GM12878 (cell line): Measurements from ENCODE around the gene MTR. TPM values are rescaled to one million over a fixed set of nuclear protein-coding genes. Genes with fewer than 3 reads are reported as not detected.
A peak's percentile ranks its signal among the peaks of the same experiment; 100 is the strongest.

Experiments
- ATAC-seq: fragments of 200-7000 bp; cut with Tn5 transposase; 3 replicates; pipeline ENCODE4 v1.9.1; 2020; ENCODE audit warnings: mild to moderate bottlenecking, moderate library complexity
- BruUV-seq: library from RNA; stranded (reverse); fragments of 400-500 nt; replicated peaks from 2 replicates; lab custom pipeline; 2021; lab: Mats Ljungman, UMichigan
- CTCF ChIA-PET: fragments of 300-600 bp; sonication (Branson Sonifier 250); formaldehyde crosslinking; extraction: SDS; loops from one replicate; lab custom pipeline; 2021; ENCODE audit warnings: inconsistent platforms; lab: Yijun Ruan, JAX
- POLR2A ChIA-PET: fragments of 350-600 bp; formaldehyde crosslinking; extraction: SDS; loops from one replicate; lab custom pipeline; 2021; ENCODE audit warnings: inconsistent platforms; lab: Charles Lee
- RAD21 ChIA-PET: fragments of 300-600 bp; sonication (Branson Sonifier 250); formaldehyde crosslinking; loops from one replicate; lab custom pipeline; 2023; ENCODE audit warnings: antibody characterized with exemption; ENCODE audit not compliant: unreplicated experiment; lab: Charles Lee
- SMC1A ChIA-PET: fragments of 300-600 bp; sonication (Branson Sonifier 250); formaldehyde crosslinking; loops from one replicate; lab custom pipeline; 2023; ENCODE audit not compliant: unreplicated experiment, uncharacterized antibody; lab: Charles Lee
- DNase-seq: peaks from one replicate; pipeline ENCODE4 v3.0.0-alpha.2; 2011; ENCODE audit warnings: low read depth, low spot score
- FAIRE-seq: peaks from 3 replicates; lab custom pipeline; 2011; peaks lifted over from hg19 to GRCh38; lab: Jason Lieb, UNC
- H2AFZ ChIP-seq: 2 replicates; pipeline ENCODE4 v1.6.0; 2011; ENCODE audit warnings: low read depth, low read length, control low read depth; ENCODE audit not compliant: control insufficient read depth
- H3K27ac ChIP-seq: 2 replicates; pipeline ENCODE4 v1.5.1; 2011; ENCODE audit warnings: control low read depth; ENCODE audit not compliant: control insufficient read depth, insufficient read depth
- H3K27me3 ChIP-seq, 2 experiments: replicated peaks in 1 of 2; 2 replicates each; pipeline versions ENCODE4 v1.6.0 to v1.6.1; 2011; ENCODE audit warnings: low read length in 1 of 2; ENCODE audit not compliant: control insufficient read depth in 2 of 2, insufficient read depth in 2 of 2
- H3K36me3 ChIP-seq, 2 experiments: 2 replicates each; pipeline ENCODE4 v1.5.1; 2011; ENCODE audit warnings: low read length in 1 of 2; ENCODE audit not compliant: control insufficient read depth in 2 of 2, insufficient read depth in 2 of 2
- H3K4me1 ChIP-seq: 2 replicates; pipeline ENCODE4 v1.6.1; 2011; ENCODE audit warnings: mild to moderate bottlenecking, low read length, moderate library complexity, mixed read lengths; ENCODE audit not compliant: control insufficient read depth, insufficient read depth
- H3K4me2 ChIP-seq: 2 replicates; pipeline ENCODE4 v1.6.0; 2011; ENCODE audit warnings: control low read depth; ENCODE audit not compliant: control insufficient read depth, insufficient read depth
- H3K4me3 ChIP-seq: fragments of 200-600 bp; sonication (generic); 2 replicates; pipeline ENCODE4 v1.5.1; 2016
- H3K79me2 ChIP-seq: 2 replicates; pipeline ENCODE4 v1.6.0; 2011; ENCODE audit warnings: low read length; ENCODE audit not compliant: control insufficient read depth, insufficient read depth
- H3K9ac ChIP-seq: 2 replicates; pipeline ENCODE4 v1.8.0; 2011; ENCODE audit warnings: low read length, control low read depth, mixed read lengths; ENCODE audit not compliant: control insufficient read depth, insufficient read depth
- H3K9me3 ChIP-seq: replicated peaks from 3 replicates; pipeline ENCODE4 v1.5.1; 2011; ENCODE audit warnings: mild to moderate bottlenecking, low read length; ENCODE audit not compliant: control insufficient read depth, insufficient read depth
- H4K20me1 ChIP-seq: 2 replicates; pipeline ENCODE4 v1.6.0; 2011; ENCODE audit not compliant: control insufficient read depth, insufficient read depth
- BCL11A ChIP-seq: IDR thresholded peaks from 2 replicates; pipeline ENCODE4 v1.6.1; 2011; ENCODE audit warnings: low read depth, low read length
- CREB1 ChIP-seq: IDR thresholded peaks from 2 replicates; pipeline ENCODE4 v1.6.1; 2012; ENCODE audit warnings: low read depth, mild to moderate bottlenecking, inconsistent platforms
- CREM ChIP-seq: IDR thresholded peaks from 2 replicates; pipeline ENCODE4 v1.6.1; 2014; ENCODE audit warnings: antibody characterized with exemption, low read depth
- EP300 ChIP-seq, 2 experiments: fragments of 150-350 bp in 1 of 2; IDR thresholded peaks; 2 replicates each; pipeline ENCODE4 v1.6.1; 2011 to 2012; ENCODE audit warnings: low read depth in 2 of 2, low read length in 2 of 2, borderline replicate concordance in 1 of 2, improper control_type of control experiment in 1 of 2, inconsistent platforms in 1 of 2; ENCODE audit not compliant: control insufficient read depth in 1 of 2
- NBN ChIP-seq: fragments of 450-650 bp; IDR thresholded peaks from 2 replicates; pipeline ENCODE4 v1.6.1; 2016
- SRF ChIP-seq, 2 experiments: IDR thresholded peaks; 2 replicates each; pipeline ENCODE4 v1.6.1; 2011; ENCODE audit warnings: low read depth in 2 of 2, low read length in 2 of 2, mild to moderate bottlenecking in 1 of 2, moderate library complexity in 1 of 2
- WGBS: methylation state at CpG from one replicate; pipeline ENCODE4 v1.1.6; 2016; ENCODE audit warnings: low lambda C conversion rate; ENCODE audit not compliant: insufficient replicate concordance, insufficient coverage; ENCODE audit errors: missing lambda C conversion rate; 5-methylcytosine and 5-hydroxymethylcytosine counted together
- in situ Hi-C: fragments of 300-500 bp; cut with MboI; formaldehyde crosslinking; loops from 9 replicates; pipeline ENCODE4 v1.14.3; 2018; ENCODE audit warnings: mixed read lengths
- intact Hi-C: fragments of 100-400 bp; cut with micrococcal nuclease; formaldehyde crosslinking; loops from one replicate; pipeline ENCODE4 v1.14.2; 2022; ENCODE audit not compliant: unreplicated experiment
- polyA plus RNA-seq, 11 experiments: library from polyadenylated mRNA; depleted of rRNA in 4 of 11; unstranded in 6 of 11; stranded (reverse) in 5 of 11; fragments of >200 nt; fragmentation: Nextera tagmentation in 4 of 11; fragmentation: Illumina TruSeq in 1 of 11; extraction: Ambion mirVana in 4 of 11; extraction: Trizol in 1 of 11; gene quantifications; 1 replicate in 1 of 11; 2 replicates in 10 of 11; pipeline versions ENCODE4 v1.2.1 to v1.2.3, GENCODE V29; 2011 to 2016; ENCODE audit warnings: inconsistent platforms in 2 of 11, missing spikeins in 2 of 11, low read depth in 1 of 11
- total RNA-seq, 4 experiments: library from RNA; depleted of rRNA in 3 of 4; stranded (reverse); fragments of >200 nt in 3 of 4; fragmentation: Illumina TruSeq in 1 of 4; extraction: Trizol in 1 of 4; gene quantifications; 2 replicates each; pipeline versions ENCODE4 v1.2.1 to v1.2.3, GENCODE V29; 2013 to 2021

MTR gene
- total and polyA plus RNA-seq, 10 of the 15 experiments (the other 5 are each of a cell fraction or from before 2014, with no cell fraction given), result 2.4 to 38.7 (median 16.5) TPM

DNA sequence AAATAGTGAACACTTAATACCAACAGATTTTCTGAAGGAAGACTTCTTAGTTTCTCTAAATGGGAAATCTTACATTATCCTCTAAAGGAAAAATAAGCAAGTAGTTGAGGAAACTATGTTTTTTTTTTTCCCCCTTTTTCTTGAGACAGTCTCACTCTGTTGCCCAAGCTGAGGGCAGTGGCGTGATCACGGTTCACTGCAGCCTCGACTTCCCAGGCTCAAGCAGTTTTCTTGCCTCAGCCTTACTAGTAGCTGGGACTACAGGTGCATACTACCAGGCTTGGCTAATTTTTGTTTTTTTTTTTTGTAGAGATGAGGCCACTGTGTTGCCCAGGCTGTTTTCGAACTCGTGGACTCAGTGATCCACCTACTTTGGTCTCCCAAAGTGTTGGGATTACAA is 3.9 kb downstream of the MTR start:
- POLR2A ChIA-PET, result no interaction called here
- Histone ChIP-seq H3K27ac (no peak overlapping the region), H3K9ac (no peak overlapping the region), H2AFZ (no peak overlapping the region), H4K20me1 (no peaks in the 10 kb centered on the region; the same call in 1 of the 2 replicates), H3K4me1 (peaks cover 7% of the 10 kb centered on the region), H3K79me2 (peaks cover 68% of the 10 kb centered on the region), H3K4me2 (peak overlapping the region; percentile 46; the same call in 1 of the 2 replicates), H3K9me3 (no peaks in the 10 kb centered on the region), H3K27me3 (no peaks in the 10 kb centered on the region), H3K36me3 (peaks cover 0 to 3% of the 10 kb centered on the region in 2 experiments; a peak in 2 of 4 replicates), H3K4me3 (no peak overlapping the region; the same call in 1 of the 2 replicates)
- no TSS peak for BruUV-seq
- RAD21 ChIA-PET, result no interaction called here
- no peak for FAIRE-seq
- CTCF ChIA-PET, result interaction anchor here (0.6 kb wide), 2 partner anchors 681 to 707 kb away, joined by 3 read pairs; no protein-coding TSS in a partner anchor
- DNase-seq, result no peak
- ATAC-seq, result no peak
- in situ Hi-C loops, result no loop called here
- WGBS, result 93% methylated on average over 5 of the region's 5 CpGs
- intact Hi-C loops, result no loop called here
- TF ChIP-seq BCL11A, result no peak
- no peak for TF ChIP-seq SRF (IDR thresholded peaks at IDR 0.05; ENCODE audit: low read depth in 2 of 2, low read length in 2 of 2)
- no peak for TF ChIP-seq NBN
- TF ChIP-seq CREM, result no peak
- SMC1A ChIA-PET, result no interaction called here

DNA sequence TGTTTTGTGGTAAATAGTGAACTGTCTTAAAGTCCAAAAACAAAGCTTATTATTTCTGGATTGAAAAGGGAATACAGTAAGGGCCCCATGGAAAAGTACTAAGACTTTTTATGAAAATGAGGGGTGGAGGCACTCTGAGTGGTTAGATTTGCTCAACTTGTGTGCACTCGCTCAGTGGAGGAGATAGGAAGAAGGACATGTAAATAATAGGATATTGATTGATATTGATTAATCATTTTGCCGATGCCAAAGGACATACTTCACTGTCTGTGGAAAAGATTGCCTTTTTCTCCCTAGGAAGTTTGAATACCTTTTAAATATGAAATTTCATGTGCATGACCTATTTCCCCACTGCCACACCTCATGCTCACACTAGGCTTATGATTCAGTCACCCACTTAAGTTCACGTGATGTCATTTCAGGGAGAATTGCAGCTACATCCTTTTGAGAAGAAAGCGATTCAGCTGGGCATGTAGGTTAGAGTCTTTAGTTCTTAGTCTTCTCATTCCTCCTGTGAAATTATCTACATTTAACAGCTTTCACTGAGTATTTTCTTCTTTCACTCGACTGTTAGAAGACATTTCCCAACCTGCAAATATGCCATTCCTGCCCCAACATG is 5.0 kb downstream of the MTR start:
- Histone ChIP-seq H2AFZ (no peak overlapping the region), H3K4me3 (no peak overlapping the region), H3K79me2 (peaks cover 70% of the 10 kb centered on the region), H3K27me3 (no peaks in the 10 kb centered on the region), H3K4me2 (peak overlapping the region; percentile 28), H3K4me1 (peaks cover 7% of the 10 kb centered on the region), H3K27ac (no peak overlapping the region), H4K20me1 (no peaks in the 10 kb centered on the region; the same call in 1 of the 2 replicates), H3K9ac (no peak overlapping the region), H3K36me3 (peaks cover 0 to 7% of the 10 kb centered on the region in 2 experiments; a peak in 2 of 4 replicates), H3K9me3 (no peaks in the 10 kb centered on the region)
- RAD21 ChIA-PET, result no interaction called here
- SMC1A ChIA-PET, result interaction anchor here (0.6 to 2.1 kb wide), 6 partner anchors 12 to 247 kb away, joined by 3 to 10 read pairs (median 4); no protein-coding TSS in a partner anchor
- ATAC-seq, result no peak
- no TSS peak for BruUV-seq
- in situ Hi-C loops, result no loop called here
- intact Hi-C loops, result no loop called here
- no peak for FAIRE-seq
- 75% methylated on average over 5 of the region's 5 CpGs for WGBS
- POLR2A ChIA-PET, result interaction anchor here (1.2 kb wide), 1 partner anchor 12 kb away, joined by 3 read pairs; no protein-coding TSS in a partner anchor
- CTCF ChIA-PET, result interaction anchor here (0.6 to 2.0 kb wide), 5 partner anchors 12 to 515 kb away, joined by 3 to 9 read pairs (median 3); no protein-coding TSS in a partner anchor
- TF ChIP-seq CREB1, result peak; percentile 62; the same call in 1 of the 2 replicates
- no peak for TF ChIP-seq EP300 (IDR thresholded peaks at IDR 0.05; ENCODE audit: borderline replicate concordance in 1 of 2, control insufficient read depth in 1 of 2, low read depth in 2 of 2, low read length in 2 of 2)
- no peak for DNase-seq
